ENCODE data around the gene ARHGAP10.

The ARHGAP10 gene

GRCh38 chr4:147776716-147777115, 44.8 kb downstream of the ARHGAP10 start:
- no peaks in the 10 kb centered on the region for H3K79me2 ChIP-seq (ENCODE audit: insufficient read depth, low read length)
- H3K36me3 ChIP-seq (ENCODE audit: insufficient read depth, low read length) = no peaks in the 10 kb centered on the region
- H3K4me3 ChIP-seq (ENCODE audit: low read depth in 1 of 2, low read length in 2 of 2) = no peak overlapping the region
- H3K9ac ChIP-seq (ENCODE audit: low read depth, low read length) = no peak overlapping the region
- no peak overlapping the region for H2AFZ ChIP-seq (ENCODE audit: low read depth, low read length)
- H3K27me3 ChIP-seq (ENCODE audit: insufficient read depth, low read length, poor library complexity) = no peaks in the 10 kb centered on the region
- H3K9me3 ChIP-seq (ENCODE audit: insufficient read depth, low read length, severe bottlenecking) = no peaks in the 10 kb centered on the region
- TF ChIP-seq, protein P1, sequence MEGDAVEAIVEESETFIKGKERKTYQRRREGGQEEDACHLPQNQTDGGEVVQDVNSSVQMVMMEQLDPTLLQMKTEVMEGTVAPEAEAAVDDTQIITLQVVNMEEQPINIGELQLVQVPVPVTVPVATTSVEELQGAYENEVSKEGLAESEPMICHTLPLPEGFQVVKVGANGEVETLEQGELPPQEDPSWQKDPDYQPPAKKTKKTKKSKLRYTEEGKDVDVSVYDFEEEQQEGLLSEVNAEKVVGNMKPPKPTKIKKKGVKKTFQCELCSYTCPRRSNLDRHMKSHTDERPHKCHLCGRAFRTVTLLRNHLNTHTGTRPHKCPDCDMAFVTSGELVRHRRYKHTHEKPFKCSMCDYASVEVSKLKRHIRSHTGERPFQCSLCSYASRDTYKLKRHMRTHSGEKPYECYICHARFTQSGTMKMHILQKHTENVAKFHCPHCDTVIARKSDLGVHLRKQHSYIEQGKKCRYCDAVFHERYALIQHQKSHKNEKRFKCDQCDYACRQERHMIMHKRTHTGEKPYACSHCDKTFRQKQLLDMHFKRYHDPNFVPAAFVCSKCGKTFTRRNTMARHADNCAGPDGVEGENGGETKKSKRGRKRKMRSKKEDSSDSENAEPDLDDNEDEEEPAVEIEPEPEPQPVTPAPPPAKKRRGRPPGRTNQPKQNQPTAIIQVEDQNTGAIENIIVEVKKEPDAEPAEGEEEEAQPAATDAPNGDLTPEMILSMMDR (IDR thresholded peaks at IDR 0.05; ENCODE audit: borderline replicate concordance, extremely low read depth, low read length, poor library complexity, severe bottlenecking) = no peak
- no peak for TF ChIP-seq EZH2 (IDR thresholded peaks at IDR 0.05; ENCODE audit: borderline replicate concordance, low read depth, low read length, severe bottlenecking)
- H3K4me1 ChIP-seq (ENCODE audit: insufficient read depth, low read length) = no peaks in the 10 kb centered on the region
- ATAC-seq (ENCODE audit: insufficient read depth, low read depth) = no peak
- H3K4me2 ChIP-seq (ENCODE audit: insufficient read depth, low read length) = no peak overlapping the region
- no peak for DNase-seq
- H3K27ac ChIP-seq (ENCODE audit: low read length) = no peak overlapping the region
- H4K20me1 ChIP-seq (ENCODE audit: insufficient read depth, low read length) = no peaks in the 10 kb centered on the region

DNA sequence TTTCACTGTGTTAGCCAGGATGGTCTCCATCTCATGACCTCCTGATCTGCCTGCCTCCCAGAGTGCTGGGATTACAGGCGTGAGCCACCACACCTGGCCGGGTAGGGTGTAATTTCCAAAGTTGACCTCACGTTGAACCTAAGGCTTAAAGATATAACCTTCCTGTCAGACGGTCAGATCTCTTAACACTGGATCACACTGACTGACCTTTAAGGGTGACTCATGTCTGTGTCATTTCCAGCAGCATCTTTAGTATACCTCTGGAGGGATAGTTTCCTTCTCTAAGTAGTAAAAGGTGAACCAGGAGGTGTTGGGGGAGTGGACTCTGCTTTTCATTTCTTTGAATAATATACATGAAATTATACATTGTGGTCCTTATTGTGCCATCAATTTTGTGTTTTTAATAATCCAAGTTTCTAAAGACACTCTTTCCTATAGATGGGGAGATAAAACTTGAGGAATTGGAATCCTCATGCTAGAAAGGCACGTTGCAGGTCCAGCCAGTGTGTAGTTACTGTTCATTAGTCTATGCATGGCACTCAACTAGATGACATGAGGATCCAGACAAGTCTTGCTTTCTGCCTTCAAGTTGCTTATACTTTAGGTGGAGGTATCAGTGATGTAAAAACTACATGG, 45.7 kb downstream of the ARHGAP10 start:
- Histone ChIP-seq H3K27ac (ENCODE audit: low read length) (no peak overlapping the region), H4K20me1 (ENCODE audit: insufficient read depth, low read length) (no peaks in the 10 kb centered on the region), H3K4me2 (ENCODE audit: insufficient read depth, low read length) (no peak overlapping the region), H3K9me3 (ENCODE audit: insufficient read depth, low read length, severe bottlenecking) (no peaks in the 10 kb centered on the region), H3K4me3 (ENCODE audit: low read depth in 1 of 2, low read length in 2 of 2) (no peak overlapping the region), H3K36me3 (ENCODE audit: insufficient read depth, low read length) (no peaks in the 10 kb centered on the region), H3K4me1 (ENCODE audit: insufficient read depth, low read length) (no peaks in the 10 kb centered on the region), H2AFZ (ENCODE audit: low read depth, low read length) (no peak overlapping the region), H3K27me3 (ENCODE audit: insufficient read depth, low read length, poor library complexity) (no peaks in the 10 kb centered on the region), H3K79me2 (ENCODE audit: insufficient read depth, low read length) (no peaks in the 10 kb centered on the region), H3K9ac (ENCODE audit: low read depth, low read length) (no peak overlapping the region)
- TF ChIP-seq, protein P1 (IDR thresholded peaks at IDR 0.05; ENCODE audit: borderline replicate concordance, extremely low read depth, low read length, poor library complexity, severe bottlenecking) = no peak
- no peak for TF ChIP-seq EZH2 (IDR thresholded peaks at IDR 0.05; ENCODE audit: borderline replicate concordance, low read depth, low read length, severe bottlenecking)
- ATAC-seq (ENCODE audit: insufficient read depth, low read depth) (no peak), DNase-seq (no peak)

- H3K79me2 ChIP-seq (ENCODE audit: insufficient read depth, low read length) = no peaks in the 10 kb centered on the region
- no peaks in the 10 kb centered on the region for H3K4me1 ChIP-seq (ENCODE audit: insufficient read depth, low read length)
- TF ChIP-seq, protein P1 (IDR thresholded peaks at IDR 0.05; ENCODE audit: borderline replicate concordance, extremely low read depth, low read length, poor library complexity, severe bottlenecking) = no peak
- TF ChIP-seq EZH2 (IDR thresholded peaks at IDR 0.05; ENCODE audit: borderline replicate concordance, low read depth, low read length, severe bottlenecking) = no peak
- ATAC-seq (ENCODE audit: insufficient read depth, low read depth) (no peak), DNase-seq (no peak)
- H4K20me1 ChIP-seq (ENCODE audit: insufficient read depth, low read length) = no peaks in the 10 kb centered on the region
- H3K4me2 ChIP-seq (ENCODE audit: insufficient read depth, low read length) = no peak overlapping the region
- no peaks in the 10 kb centered on the region for H3K27me3 ChIP-seq (ENCODE audit: insufficient read depth, low read length, poor library complexity)
- no peaks in the 10 kb centered on the region for H3K9me3 ChIP-seq (ENCODE audit: insufficient read depth, low read length, severe bottlenecking)
- no peak overlapping the region for H2AFZ ChIP-seq (ENCODE audit: low read depth, low read length)
- H3K27ac ChIP-seq (ENCODE audit: low read length) = no peak overlapping the region
- H3K9ac ChIP-seq (ENCODE audit: low read depth, low read length) = no peak overlapping the region
- no peak overlapping the region for H3K4me3 ChIP-seq (ENCODE audit: low read depth in 1 of 2, low read length in 2 of 2)
- no peaks in the 10 kb centered on the region for H3K36me3 ChIP-seq (ENCODE audit: insufficient read depth, low read length)
Measured at GRCh38 chr4:147778942-147779341, 47.1 kb downstream of the ARHGAP10 start.

Data from DND-41 (cell line).